Hepatic stellate cell (primary cell): ENCODE measurements around the gene OR13C5.

ENCODE experiments used
- DNase-seq: peaks from one replicate; pipeline ENCODE4 v3.0.0; 2011; ENCODE audit warnings: low spot score

Gene OR13C5

GRCh38 chr9:104553261-104553660 is 46.0 kb downstream of the OR13C5 start:
- DNase-seq: peak; percentile 12
